ENCODE results near the gene ARL1. TPM values are rescaled to one million over a fixed set of nuclear protein-coding genes. Genes with fewer than 3 reads are reported as not detected.

ARL1 gene
- polyA plus RNA-seq, 1 donor from 2014 or later, result 32.3 TPM

DNA sequence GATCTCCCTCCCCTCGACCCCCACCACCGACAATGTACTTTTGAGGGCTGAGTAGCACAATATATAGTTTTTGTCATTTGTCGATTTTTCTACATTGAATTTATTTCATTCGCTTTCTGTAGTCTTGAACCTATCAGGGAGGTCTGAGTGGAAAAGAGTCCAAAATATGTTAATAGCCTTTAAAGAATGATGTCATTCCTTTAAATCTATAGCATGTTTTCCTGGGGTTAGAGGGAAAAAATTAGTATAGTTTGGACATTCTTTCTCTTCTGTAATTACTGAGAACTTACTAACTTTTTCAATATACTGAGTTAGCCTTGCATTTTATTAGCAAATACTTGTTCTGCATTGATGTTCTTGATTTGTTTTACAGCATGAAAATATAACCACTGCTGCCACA is 55.9 kb downstream of the ARL1 start:
- H3K36me3 ChIP-seq (ENCODE audit: insufficient read depth, low read length), result no peaks in the 10 kb centered on the region
- no peaks in the 10 kb centered on the region for H3K9me3 ChIP-seq (ENCODE audit: low read length)
- no peaks in the 10 kb centered on the region for H3F3A ChIP-seq (ENCODE audit: insufficient read depth, low read length, poor library complexity, severe bottlenecking)
- no peak overlapping the region for H3K9ac ChIP-seq (ENCODE audit: low read length)
- H3K4me3 ChIP-seq (ENCODE audit: low read length), result no peak overlapping the region
- no peak overlapping the region for H3K27ac ChIP-seq (ENCODE audit: low read length)
- no peaks in the 10 kb centered on the region for H4K20me1 ChIP-seq (ENCODE audit: insufficient read depth)
- H3K4me2 ChIP-seq (ENCODE audit: low read length), result no peak overlapping the region
- H2AFZ ChIP-seq (ENCODE audit: low read depth, low read length), result no peak overlapping the region
- no peaks in the 10 kb centered on the region for H3K9me2 ChIP-seq (ENCODE audit: insufficient read depth, low read length)
- TF ChIP-seq POLR2AphosphoS5 (IDR thresholded peaks at IDR 0.05) (no peak), EZH2 (IDR thresholded peaks at IDR 0.05; ENCODE audit: borderline replicate concordance, insufficient read depth, low read length, poor library complexity, severe bottlenecking) (no peak), RAD21 (conservative IDR thresholded peaks at IDR 0.05) (no peak), TAF1 (IDR thresholded peaks at IDR 0.05; ENCODE audit: low read depth) (no peak), SMC3 (conservative IDR thresholded peaks at IDR 0.05; ENCODE audit: poor library complexity) (no peak), MXI1 (conservative IDR thresholded peaks at IDR 0.05; ENCODE audit: poor library complexity, severe bottlenecking) (no peak), EP300 (conservative IDR thresholded peaks at IDR 0.05; ENCODE audit: poor library complexity, severe bottlenecking) (no peak)
- TF ChIP-seq, protein P1, sequence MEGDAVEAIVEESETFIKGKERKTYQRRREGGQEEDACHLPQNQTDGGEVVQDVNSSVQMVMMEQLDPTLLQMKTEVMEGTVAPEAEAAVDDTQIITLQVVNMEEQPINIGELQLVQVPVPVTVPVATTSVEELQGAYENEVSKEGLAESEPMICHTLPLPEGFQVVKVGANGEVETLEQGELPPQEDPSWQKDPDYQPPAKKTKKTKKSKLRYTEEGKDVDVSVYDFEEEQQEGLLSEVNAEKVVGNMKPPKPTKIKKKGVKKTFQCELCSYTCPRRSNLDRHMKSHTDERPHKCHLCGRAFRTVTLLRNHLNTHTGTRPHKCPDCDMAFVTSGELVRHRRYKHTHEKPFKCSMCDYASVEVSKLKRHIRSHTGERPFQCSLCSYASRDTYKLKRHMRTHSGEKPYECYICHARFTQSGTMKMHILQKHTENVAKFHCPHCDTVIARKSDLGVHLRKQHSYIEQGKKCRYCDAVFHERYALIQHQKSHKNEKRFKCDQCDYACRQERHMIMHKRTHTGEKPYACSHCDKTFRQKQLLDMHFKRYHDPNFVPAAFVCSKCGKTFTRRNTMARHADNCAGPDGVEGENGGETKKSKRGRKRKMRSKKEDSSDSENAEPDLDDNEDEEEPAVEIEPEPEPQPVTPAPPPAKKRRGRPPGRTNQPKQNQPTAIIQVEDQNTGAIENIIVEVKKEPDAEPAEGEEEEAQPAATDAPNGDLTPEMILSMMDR (IDR thresholded peaks at IDR 0.05; ENCODE audit: poor library complexity, severe bottlenecking), result no peak
- TF ChIP-seq, protein P2, sequence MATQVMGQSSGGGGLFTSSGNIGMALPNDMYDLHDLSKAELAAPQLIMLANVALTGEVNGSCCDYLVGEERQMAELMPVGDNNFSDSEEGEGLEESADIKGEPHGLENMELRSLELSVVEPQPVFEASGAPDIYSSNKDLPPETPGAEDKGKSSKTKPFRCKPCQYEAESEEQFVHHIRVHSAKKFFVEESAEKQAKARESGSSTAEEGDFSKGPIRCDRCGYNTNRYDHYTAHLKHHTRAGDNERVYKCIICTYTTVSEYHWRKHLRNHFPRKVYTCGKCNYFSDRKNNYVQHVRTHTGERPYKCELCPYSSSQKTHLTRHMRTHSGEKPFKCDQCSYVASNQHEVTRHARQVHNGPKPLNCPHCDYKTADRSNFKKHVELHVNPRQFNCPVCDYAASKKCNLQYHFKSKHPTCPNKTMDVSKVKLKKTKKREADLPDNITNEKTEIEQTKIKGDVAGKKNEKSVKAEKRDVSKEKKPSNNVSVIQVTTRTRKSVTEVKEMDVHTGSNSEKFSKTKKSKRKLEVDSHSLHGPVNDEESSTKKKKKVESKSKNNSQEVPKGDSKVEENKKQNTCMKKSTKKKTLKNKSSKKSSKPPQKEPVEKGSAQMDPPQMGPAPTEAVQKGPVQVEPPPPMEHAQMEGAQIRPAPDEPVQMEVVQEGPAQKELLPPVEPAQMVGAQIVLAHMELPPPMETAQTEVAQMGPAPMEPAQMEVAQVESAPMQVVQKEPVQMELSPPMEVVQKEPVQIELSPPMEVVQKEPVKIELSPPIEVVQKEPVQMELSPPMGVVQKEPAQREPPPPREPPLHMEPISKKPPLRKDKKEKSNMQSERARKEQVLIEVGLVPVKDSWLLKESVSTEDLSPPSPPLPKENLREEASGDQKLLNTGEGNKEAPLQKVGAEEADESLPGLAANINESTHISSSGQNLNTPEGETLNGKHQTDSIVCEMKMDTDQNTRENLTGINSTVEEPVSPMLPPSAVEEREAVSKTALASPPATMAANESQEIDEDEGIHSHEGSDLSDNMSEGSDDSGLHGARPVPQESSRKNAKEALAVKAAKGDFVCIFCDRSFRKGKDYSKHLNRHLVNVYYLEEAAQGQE (IDR thresholded peaks at IDR 0.05; ENCODE audit: borderline replicate concordance), result no peak
- no peaks in the 10 kb centered on the region for H3K27me3 ChIP-seq (ENCODE audit: insufficient read depth, low read depth, low read length)
- no peaks in the 10 kb centered on the region for H3K79me2 ChIP-seq (replicated peaks; ENCODE audit: insufficient read depth, low read length)

DNA sequence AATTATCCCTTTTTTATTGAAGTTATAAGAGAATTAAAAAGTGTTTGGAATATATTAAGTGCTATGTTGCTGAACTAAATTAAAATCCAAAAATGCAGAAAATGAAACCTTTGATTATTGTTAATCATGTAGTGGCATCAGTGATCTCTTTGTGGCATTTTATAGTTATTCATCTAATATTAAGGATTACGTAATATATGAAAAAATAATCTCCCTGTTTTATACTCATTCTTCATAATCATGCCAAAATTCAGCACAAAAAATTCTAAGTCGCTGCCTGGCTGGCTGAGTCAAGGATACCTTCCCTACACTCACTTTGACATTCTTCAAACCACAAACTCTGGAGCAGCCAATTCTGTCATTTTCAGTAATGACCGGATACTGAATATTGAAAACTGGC is 63.7 kb downstream of the ARL1 start:
- no peak for TF ChIP-seq EZH2 (IDR thresholded peaks at IDR 0.05; ENCODE audit: borderline replicate concordance, insufficient read depth, low read length, poor library complexity, severe bottlenecking)
- TF ChIP-seq EP300 (conservative IDR thresholded peaks at IDR 0.05; ENCODE audit: poor library complexity, severe bottlenecking), result no peak
- no peak for TF ChIP-seq SMC3 (conservative IDR thresholded peaks at IDR 0.05; ENCODE audit: poor library complexity)
- H3K4me2 ChIP-seq (ENCODE audit: low read length), result no peak overlapping the region
- no peaks in the 10 kb centered on the region for H3K79me2 ChIP-seq (replicated peaks; ENCODE audit: insufficient read depth, low read length)
- no peaks in the 10 kb centered on the region for H3K36me3 ChIP-seq (ENCODE audit: insufficient read depth, low read length)
- H3K27ac ChIP-seq (ENCODE audit: low read length), result no peak overlapping the region
- H2AFZ ChIP-seq (ENCODE audit: low read depth, low read length), result no peak overlapping the region
- no peak overlapping the region for H3K4me3 ChIP-seq (ENCODE audit: low read length)
- no peaks in the 10 kb centered on the region for H4K20me1 ChIP-seq (ENCODE audit: insufficient read depth)
- H3F3A ChIP-seq (ENCODE audit: insufficient read depth, low read length, poor library complexity, severe bottlenecking), result no peaks in the 10 kb centered on the region
- no peaks in the 10 kb centered on the region for H3K27me3 ChIP-seq (ENCODE audit: insufficient read depth, low read depth, low read length)
- H3K9me3 ChIP-seq (ENCODE audit: low read length), result no peaks in the 10 kb centered on the region
- H3K9me2 ChIP-seq (ENCODE audit: insufficient read depth, low read length), result no peaks in the 10 kb centered on the region
- no peak overlapping the region for H3K9ac ChIP-seq (ENCODE audit: low read length)

Small RNA genes within 50 kb of the gene (small RNA-seq; reads per million reads assigned to genes)
- gene RF00019, result 0 to 1.2 (median 0) reads per million in 3 experiments
- gene RNU6-1068P, result 0 reads per million in 3 experiments
- gene RPS27P23, result 0 reads per million in 3 experiments

Other genes starting within 250 kb of the ARL1 start
- gene SLC5A8, start 197.5 kb downstream of the ARL1 start, polyA plus RNA-seq, result 0.12 TPM in 1 of 2 replicates, not detected in the other
- 2.6 and 3.0 TPM in 2 replicates for gene UTP20, start 127.7 kb downstream of the ARL1 start, polyA plus RNA-seq
- not detected in 2 replicates for gene SPIC, start 67.6 kb upstream of the ARL1 start, polyA plus RNA-seq
- gene MYBPC1, start 187.2 kb upstream of the ARL1 start, polyA plus RNA-seq, result 0.20 TPM in 1 of 2 replicates, not detected in the other

Data from neural cell (in vitro differentiated cells).